H54 (cell line): ENCODE results near the gene SLC39A11.
"Not testable (repeated sequence)": the region's sequence is repeated elsewhere in the genome, so short reads cannot be mapped to it uniquely, and the experiment has no call there.

Experiments used
- DNase-seq: peaks from one replicate; pipeline ENCODE4 v3.0.0; 2011; ENCODE audit warnings: low spot score, mixed read lengths; ENCODE audit not compliant: insufficient read length
- FAIRE-seq: peaks from 3 replicates; lab custom pipeline; 2011; peaks lifted over from hg19 to GRCh38; lab: Jason Lieb, UNC
- POLR2A ChIP-seq: IDR thresholded peaks from 2 replicates; pipeline ENCODE4 v1.6.1; 2011; ENCODE audit warnings: low read depth, mild to moderate bottlenecking, low read length

Gene SLC39A11

DNA sequence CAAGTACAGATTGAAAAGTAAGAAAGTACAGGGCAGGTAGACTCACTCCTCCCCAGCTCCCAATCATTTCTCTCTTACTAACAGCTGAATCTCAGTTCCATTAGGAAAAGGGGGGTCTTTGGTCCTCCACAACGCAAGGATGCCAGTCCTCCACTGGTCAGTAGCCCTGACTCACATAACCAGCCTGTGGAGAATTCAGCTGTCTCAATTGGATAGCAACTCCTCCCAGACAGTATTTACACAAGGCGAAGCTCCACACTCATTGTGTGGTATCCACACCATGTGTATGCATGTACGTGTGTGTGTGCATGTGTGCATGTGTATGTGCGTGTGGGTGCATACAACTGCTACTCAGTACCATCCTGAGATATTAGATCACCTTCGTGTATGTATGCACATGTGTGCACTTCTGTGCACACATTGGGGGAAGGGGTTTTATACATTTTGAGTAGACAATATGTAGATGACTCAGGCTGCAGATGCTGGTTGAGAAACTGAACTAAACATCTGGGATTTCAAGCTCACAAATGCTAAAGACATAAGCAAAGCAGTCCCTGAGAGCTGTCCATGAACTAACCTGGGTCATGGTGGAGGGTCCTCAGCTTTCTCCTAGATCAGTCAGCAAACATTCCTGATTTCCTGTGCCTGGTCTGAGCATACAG, 240.1 kb downstream of the SLC39A11 start:
- FAIRE-seq = no peak
- DNase-seq = no peak
- no peak for TF ChIP-seq POLR2A

DNA sequence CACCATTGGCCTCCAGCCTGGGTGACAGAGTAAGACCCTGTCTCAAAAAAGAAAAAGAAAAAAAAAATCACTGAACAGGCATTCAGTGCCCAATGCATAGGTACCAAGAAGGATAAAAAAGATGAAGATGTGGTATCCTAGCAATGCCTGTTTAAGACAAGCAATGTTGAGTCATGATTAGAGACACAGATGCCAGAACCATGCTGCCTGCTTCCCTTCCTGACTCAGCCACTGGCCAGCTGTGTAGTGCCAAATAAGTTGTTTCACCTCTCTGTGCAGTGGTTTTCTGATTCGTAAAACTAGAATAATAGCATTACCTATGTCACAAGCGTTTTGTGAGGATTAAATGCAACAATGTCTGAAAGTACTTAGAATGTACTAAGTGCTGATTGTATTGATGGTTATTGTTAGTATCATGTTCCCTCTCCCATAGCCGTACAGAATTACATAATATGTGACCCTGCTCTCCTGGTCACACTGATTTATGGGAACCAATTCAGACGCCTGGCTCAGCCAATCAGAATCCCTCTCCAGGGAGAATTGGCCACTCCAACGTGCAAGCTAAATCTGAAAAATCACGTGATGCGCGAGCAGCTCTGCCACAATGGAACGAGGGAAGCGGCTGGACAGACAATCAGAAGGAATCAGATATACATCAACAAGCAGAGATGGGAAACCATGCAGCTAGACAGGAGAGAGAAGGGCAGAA, 241.9 kb downstream of the SLC39A11 start:
- FAIRE-seq = peak; percentile 89
- TF ChIP-seq POLR2A = no peak
- DNase-seq = peak; percentile 80

DNA sequence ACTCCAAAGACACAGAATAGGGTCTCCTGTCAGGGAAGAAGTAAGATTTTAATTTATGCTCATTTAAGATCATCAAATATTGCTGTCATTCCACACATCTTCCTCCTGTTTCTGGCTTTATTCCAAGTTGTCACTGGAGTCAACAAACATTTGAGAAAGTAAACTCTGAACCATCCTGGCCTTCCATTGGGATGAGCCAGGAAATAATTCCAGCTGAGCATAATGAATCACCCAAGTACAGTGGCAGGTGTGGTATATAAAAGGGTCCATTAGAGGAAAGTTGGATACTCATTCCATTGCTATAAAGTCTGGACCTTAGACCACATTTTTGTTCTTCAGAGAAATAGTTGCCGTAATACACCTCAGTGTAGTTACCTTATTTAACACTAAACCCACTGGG, 246.1 kb downstream of the SLC39A11 start:
- TF ChIP-seq POLR2A = no peak
- DNase-seq (no peak), FAIRE-seq (no peak)

DNA sequence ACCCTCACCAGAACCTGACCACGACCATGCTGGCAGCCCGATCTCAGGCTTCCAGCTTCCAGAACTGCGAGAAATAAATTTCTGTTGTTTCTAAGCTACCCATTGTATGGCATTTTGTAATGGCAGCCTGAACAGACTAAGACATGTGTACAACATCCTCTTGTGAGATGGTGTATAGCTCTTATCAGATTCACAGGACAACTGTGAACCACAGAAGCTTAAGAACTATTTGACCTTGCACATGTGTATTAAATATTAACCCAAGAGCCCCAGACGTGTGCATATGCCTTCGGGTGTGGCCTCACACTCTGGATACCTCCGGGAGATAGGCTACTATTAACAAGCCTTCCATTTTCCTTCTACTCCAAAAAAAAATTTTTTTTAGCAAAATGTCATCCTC, 248.9 kb downstream of the SLC39A11 start:
- no peak for TF ChIP-seq POLR2A
- no peak for DNase-seq
- FAIRE-seq = no peak

DNA sequence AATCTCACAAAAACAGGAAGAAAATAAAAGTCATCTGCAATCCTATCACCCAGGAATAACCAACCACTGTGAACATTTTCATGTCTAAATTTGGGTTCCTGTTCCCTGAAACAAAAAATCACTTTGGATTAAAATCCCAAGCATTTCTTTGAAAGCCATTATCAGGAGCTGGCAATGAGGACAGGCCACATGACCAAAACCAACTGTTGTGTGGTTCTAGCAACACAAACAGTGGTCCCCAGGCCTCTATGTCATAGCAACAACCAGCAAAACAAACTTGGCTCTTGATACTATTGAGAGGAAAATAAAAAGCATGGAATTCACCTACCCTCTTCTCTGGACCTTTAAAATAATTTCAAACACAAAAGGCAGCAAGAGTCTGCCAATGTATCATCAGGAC, 252.5 kb downstream of the SLC39A11 start:
- FAIRE-seq (no peak), DNase-seq (no peak)
- no peak for TF ChIP-seq POLR2A

DNA sequence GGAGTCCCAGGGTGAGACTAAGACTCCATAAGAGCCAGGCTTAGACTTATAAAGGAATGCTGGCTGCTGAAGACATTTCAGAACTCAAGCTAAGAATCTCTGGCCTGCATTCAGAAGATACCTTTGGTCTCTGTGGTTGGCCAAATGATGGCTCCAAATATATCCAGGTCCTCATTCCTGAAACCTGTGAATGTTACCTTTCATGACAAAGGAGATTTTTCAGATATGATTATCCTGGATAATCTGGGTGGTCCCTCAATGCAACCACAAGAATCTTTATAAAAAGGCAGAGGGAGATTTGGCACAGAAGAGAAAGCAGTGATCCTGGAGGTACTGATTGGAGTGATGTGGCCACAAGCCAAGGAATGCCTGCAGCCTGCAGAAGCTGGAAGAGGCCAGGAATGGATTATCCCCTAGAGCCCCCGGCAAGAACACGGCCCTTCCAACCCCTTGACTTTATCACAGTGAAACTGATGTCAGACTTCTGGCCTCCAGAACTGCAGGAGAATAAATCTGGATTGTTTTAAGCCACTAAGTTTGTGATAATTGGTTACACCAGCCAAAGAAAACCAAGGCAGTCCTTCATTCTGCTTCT, 253.3 kb downstream of the SLC39A11 start:
- DNase-seq (no peak), FAIRE-seq (no peak)
- TF ChIP-seq POLR2A = no peak

DNA sequence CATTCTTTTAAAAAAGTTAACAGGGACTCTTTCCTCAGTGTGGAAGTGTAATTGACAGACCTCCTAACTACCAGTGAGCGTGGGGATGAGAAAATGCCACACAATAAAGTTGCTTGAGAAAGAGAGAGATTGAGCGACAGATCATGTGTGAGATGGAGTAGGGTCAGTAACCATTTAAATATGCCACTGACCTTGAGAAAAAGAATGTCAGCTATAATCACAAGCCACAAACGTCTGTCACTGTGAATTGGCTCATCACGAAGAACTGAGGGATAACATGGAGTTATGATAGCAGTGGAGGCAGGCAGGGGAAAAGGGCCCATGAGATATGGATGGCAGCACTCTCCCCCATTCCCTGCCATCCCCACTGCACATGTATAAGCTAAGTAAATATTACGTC, 253.9 kb downstream of the SLC39A11 start:
- no peak for DNase-seq
- FAIRE-seq = no peak
- no peak for TF ChIP-seq POLR2A

DNA sequence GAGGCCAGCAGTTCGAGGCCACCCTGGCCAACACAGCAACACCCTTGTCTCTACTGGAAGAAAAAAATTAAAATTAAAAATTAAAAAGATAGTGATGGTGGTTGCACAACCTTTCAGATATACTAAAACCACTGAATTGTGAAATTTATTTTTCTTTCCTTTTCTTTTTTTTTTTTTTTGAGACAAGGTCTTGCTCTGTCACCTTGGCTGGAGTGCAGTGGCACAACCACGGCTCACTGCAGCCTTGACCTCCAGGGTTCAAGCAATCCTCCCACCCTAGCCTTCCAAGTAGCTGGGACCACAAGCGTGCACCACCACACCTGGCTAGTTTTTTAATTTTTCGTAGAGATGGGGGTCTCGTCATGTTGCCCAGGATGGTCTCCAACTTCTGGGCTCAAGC, 254.4 kb downstream of the SLC39A11 start:
- no peak for TF ChIP-seq POLR2A
- FAIRE-seq (no peak), DNase-seq (no peak)

DNA sequence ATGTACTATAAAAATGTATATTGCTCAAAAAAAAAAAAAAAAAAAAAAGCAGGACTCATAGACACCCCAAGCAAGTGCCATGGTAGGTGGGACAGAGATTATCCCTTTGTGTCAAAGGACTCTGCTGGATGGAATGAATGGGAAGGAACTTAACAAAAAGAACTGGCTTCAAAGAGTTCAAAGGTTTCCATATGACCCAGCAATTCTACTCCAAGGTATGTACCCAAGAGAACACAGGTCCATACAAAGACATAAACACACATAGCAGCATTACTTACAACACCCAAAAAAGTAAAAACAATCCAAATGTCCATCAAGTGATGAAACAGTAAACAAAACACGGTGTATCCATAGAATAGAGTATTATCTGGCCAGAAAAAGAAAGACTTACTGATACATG, 255.2 kb downstream of the SLC39A11 start:
- no peak for TF ChIP-seq POLR2A
- no peak for DNase-seq
- FAIRE-seq = no peak

DNA sequence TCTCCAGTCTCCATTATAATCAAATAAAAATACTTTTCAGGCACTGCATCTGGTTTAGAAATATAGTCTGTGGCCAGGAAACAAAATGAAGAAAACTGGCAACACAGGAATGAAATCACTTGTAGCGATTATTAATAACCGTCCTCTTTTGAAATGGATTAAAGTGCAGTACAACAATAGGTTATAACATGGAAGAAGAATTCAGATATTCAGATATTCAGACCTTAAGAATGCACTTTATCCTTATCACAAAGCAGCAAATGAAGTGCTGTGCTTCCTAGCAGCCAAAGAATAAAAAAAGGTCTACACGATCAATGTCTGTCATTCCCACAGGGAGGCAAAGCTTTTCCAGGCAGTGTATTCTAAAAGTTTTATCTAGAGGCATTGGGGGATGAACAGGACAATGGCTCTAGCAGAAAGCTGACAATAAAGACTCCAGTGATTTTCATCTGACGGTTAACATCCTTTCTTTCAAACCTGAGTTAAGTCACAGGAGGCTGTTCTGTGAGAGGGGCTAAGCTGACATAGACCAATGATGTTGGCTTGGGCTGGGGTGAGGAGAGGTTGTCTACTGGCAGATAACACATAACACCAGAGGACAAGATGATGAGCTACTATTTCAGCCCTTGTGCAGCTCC, 259.2 kb downstream of the SLC39A11 start:
- no peak for FAIRE-seq
- no peak for DNase-seq
- TF ChIP-seq POLR2A = no peak

DNA sequence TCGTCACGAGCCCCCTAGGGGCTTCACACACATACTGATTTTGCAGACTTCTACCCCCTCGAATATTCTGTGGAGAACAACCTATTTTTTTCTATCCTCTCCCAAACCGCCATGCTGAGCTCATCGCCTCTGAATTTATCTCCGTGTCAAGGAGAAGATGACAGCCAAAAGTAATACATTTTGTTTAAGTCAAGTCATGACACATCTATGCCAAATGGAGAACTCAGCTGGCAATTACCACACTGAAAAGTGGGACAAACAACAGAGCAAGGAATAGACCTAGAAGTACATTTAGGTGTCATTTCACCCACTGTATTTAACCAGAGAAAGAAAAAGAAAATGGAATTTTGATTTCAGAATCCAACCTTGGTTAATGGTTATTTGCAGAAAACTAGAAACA, 260.2 kb downstream of the SLC39A11 start:
- no peak for TF ChIP-seq POLR2A
- FAIRE-seq = no peak
- no peak for DNase-seq

DNA sequence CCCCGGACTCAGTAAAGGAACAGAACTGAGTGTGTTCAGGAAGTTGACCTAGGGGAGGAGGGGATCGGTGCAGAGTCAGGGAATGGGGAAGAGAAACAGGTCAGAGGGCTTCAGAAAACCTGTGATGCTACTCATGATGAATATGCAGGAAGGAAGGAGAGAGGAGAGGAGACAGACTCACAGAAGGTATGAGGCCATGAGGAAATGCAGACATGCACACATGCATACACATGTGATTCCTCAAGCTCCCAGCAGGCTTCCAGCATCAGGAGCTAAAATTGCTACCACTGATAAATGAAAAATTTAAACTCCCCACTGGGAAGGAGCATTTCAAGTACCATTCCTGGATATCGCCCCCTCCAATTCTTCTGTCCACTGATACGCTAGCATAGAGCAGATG, 262.6 kb downstream of the SLC39A11 start:
- FAIRE-seq (no peak), DNase-seq (no peak)
- TF ChIP-seq POLR2A = no peak

DNA sequence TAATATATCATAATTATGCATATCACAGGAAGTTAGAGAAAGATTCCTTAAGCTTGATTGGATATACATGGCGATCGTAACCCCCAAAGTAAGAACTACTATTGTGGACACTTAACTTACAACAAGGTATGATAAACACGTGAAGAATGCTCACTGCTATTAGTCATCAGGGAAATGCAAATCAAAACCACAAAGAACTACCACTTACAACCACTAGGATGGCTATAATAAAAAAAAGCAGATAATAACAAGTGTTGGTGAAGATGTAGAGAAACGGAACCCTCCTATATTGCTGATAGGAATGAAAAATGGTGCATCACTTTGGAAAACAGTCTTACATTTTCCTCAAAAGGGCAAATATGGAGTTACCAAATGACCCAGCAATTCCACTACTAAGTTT, 265.9 kb downstream of the SLC39A11 start:
- FAIRE-seq (no peak), DNase-seq (peak; percentile 33)
- TF ChIP-seq POLR2A = no peak

DNA sequence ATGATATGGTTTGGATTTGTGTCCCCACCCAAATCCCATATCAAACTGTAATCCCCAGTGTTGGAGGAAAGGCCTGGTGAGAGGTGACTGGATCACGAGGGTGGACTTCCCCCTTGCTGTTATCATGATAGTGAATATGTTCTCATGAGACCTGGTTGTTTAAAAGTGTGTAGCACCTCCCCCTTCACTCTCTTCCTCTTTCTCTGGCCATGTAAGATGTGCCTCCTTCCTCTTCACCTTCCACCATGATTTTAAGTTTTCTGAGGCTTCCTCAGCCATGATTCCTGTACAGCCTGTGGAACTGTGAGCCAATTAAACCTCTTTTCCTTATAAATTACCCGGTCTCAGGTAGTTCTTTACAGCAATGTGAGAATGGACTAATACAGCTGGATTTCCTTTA, 266.4 kb downstream of the SLC39A11 start:
- DNase-seq, FAIRE-seq: not testable (repeated sequence)
